Hepatocyte (in vitro differentiated cells): Measurements from ENCODE around the gene FAM20B.

Experiments used
- EZH2 ChIP-seq: fragments of 200-600 bp; sonication (generic); IDR thresholded peaks from 2 replicates; pipeline ENCODE4 v1.6.1; 2016; ENCODE audit warnings: antibody characterized with exemption, mild to moderate bottlenecking, borderline replicate concordance
- TF ChIP-seq, protein P1 (sequence below): fragments of 200-600 bp; sonication (generic); IDR thresholded peaks from 2 replicates; pipeline ENCODE4 v1.5.1; 2016; ENCODE audit warnings: antibody characterized with exemption, mild to moderate bottlenecking; ENCODE audit not compliant: poor library complexity

GRCh38 chr1:179015396-179015795 is 10.3 kb upstream of the FAM20B start:
- TF ChIP-seq, protein P1, sequence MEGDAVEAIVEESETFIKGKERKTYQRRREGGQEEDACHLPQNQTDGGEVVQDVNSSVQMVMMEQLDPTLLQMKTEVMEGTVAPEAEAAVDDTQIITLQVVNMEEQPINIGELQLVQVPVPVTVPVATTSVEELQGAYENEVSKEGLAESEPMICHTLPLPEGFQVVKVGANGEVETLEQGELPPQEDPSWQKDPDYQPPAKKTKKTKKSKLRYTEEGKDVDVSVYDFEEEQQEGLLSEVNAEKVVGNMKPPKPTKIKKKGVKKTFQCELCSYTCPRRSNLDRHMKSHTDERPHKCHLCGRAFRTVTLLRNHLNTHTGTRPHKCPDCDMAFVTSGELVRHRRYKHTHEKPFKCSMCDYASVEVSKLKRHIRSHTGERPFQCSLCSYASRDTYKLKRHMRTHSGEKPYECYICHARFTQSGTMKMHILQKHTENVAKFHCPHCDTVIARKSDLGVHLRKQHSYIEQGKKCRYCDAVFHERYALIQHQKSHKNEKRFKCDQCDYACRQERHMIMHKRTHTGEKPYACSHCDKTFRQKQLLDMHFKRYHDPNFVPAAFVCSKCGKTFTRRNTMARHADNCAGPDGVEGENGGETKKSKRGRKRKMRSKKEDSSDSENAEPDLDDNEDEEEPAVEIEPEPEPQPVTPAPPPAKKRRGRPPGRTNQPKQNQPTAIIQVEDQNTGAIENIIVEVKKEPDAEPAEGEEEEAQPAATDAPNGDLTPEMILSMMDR, result no peak
- TF ChIP-seq EZH2, result no peak
